ENCODE measurements around the gene INS. TPM values are rescaled to one million over a fixed set of nuclear protein-coding genes. Genes with fewer than 3 reads are reported as not detected.

INS gene
- total RNA-seq, 4 donors from 2014 or later: not detected

DNA sequence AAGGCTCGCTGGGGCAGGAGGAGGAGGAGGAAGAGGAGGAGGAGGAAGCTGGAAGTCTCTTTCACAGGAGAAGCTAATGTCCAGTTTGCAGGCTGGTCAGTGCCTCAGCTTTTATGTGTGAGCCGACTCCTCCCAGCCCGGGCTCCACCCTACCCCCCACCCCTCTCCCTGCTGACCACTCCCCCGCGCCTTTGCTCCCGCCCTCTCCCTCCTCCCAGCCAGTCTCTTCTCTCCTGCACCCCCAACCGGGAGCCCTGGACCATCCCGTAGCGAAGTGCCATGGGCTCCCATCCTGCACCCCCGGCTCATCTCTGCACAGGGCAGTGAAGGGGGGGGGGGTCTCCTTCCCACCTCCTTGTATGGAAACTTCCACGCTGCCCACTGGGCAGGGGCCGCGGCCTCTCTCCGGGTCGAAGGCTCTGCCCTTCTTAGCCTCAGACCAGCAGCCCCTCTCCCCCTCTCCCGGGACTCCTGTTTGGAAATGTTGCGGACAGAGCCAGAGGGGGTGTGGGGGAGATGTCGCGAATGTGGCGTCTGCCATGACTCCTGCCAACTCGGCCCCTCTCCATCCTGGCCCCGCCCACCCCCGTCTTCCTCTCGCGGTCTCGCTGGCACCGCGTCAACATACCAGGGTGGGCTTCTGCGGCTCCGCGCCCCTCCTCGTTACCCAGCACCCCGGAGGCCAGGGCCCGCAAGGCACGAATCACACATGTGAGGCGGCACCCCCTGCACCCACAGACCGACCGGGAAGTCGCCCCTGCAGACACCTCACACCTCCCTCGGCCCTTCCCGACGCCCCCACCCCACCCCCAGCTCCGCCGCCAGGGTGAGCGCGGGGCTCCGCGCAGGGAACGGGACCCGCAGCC is 23.6 kb downstream of the INS start:
- peaks cover 5 to 100% (median 38%) of the 10 kb centered on the region in 4 donors for H3K27me3 ChIP-seq
- H3K9me3 ChIP-seq: no peaks in the 10 kb centered on the region
- 2% methylated on average over 27 of the region's 50 CpGs for WGBS
- H3K27ac ChIP-seq (replicated peaks in 1 of 4): peak overlapping the region in 1 of 4 donors; percentile 44
- peak overlapping the region; percentile 46 to 57 (median 48) for H3K4me3 ChIP-seq
- intact Hi-C loops (cut with DNase I): no loop called here
- no peak for DNase-seq (ENCODE audit: extremely low spot score)
- peaks cover 0 to 8% (median 0%) of the 10 kb centered on the region in 4 donors for H3K36me3 ChIP-seq
- no peak for TF ChIP-seq EP300 (IDR thresholded peaks at IDR 0.05)
- TF ChIP-seq, protein P1, sequence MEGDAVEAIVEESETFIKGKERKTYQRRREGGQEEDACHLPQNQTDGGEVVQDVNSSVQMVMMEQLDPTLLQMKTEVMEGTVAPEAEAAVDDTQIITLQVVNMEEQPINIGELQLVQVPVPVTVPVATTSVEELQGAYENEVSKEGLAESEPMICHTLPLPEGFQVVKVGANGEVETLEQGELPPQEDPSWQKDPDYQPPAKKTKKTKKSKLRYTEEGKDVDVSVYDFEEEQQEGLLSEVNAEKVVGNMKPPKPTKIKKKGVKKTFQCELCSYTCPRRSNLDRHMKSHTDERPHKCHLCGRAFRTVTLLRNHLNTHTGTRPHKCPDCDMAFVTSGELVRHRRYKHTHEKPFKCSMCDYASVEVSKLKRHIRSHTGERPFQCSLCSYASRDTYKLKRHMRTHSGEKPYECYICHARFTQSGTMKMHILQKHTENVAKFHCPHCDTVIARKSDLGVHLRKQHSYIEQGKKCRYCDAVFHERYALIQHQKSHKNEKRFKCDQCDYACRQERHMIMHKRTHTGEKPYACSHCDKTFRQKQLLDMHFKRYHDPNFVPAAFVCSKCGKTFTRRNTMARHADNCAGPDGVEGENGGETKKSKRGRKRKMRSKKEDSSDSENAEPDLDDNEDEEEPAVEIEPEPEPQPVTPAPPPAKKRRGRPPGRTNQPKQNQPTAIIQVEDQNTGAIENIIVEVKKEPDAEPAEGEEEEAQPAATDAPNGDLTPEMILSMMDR (IDR thresholded peaks at IDR 0.05): no peak
- no peak for TF ChIP-seq POLR2AphosphoS5 (IDR thresholded peaks at IDR 0.05)
- TF ChIP-seq POLR2A (IDR thresholded peaks at IDR 0.05; ENCODE audit: low read depth): no peak
- H3K4me1 ChIP-seq: peaks cover 9 to 48% (median 43%) of the 10 kb centered on the region in 4 donors

DNA sequence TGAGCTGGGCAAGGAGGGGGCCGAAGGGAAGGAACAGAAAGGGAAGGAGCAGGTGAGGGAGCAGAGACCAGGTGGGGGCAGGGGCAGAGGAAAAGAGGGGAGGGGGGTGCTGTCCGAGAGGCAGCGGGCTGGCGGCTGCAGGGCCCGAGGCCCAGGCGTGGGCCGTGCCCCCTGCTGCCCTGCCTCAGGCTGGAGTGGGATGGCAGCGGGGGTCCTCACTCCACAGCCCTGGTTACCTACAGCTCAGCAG is 24.1 kb downstream of the INS start:
- Histone ChIP-seq H3K9me3 (no peaks in the 10 kb centered on the region), H3K4me1 (peaks cover 9 to 48% (median 43%) of the 10 kb centered on the region in 4 donors), H3K27me3 (peaks cover 5 to 100% (median 38%) of the 10 kb centered on the region in 4 donors), H3K4me3 (peak overlapping the region; percentile 46 to 57 (median 48)), H3K27ac (replicated peaks in 1 of 4) (no peak overlapping the region), H3K36me3 (peaks cover 0 to 8% (median 0%) of the 10 kb centered on the region in 4 donors)
- TF ChIP-seq, protein P1 (IDR thresholded peaks at IDR 0.05): no peak
- TF ChIP-seq POLR2AphosphoS5 (IDR thresholded peaks at IDR 0.05): no peak
- intact Hi-C loops (cut with DNase I): no loop called here
- DNase-seq (ENCODE audit: extremely low spot score): no peak
- 58% methylated on average over 8 of the region's 8 CpGs for WGBS

DNA sequence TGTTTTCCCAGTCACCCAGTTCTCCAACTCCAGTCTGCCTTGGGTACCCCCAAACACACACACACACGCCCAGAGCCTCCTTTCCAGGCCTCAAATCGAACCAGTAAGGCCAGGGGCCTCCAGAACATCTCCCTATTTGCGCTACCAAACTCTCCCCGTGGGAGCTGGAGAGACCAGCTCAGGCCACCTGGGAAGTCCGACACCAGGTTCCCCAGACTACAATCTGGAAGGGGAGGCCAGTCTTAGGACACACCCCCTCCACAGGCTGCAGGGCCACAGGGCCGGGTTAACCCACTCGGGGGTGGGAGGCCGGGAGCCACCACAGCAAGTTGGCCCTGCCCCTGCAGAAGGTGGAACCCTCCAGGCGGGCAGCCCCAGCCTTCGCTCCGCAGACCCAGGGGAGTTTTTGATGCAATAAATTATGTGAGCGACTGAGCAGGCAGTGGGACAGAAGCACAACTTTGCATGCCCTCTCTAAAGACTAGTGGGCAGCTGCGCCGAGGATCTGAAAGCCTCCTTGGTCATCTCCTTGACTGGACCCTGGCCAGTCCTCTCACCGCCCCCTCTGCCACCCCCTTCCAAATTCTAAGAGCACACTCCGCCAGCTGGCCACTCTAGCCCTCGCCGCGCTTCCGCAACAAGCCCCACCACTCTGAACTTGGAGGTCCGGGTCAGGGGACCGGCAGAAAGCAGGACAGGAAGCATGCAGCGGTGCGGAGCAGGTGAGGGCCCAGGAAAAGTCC is 24.6 kb downstream of the INS start:
- H3K36me3 ChIP-seq: peaks cover 0 to 8% (median 0%) of the 10 kb centered on the region in 4 donors
- peaks cover 9 to 48% (median 43%) of the 10 kb centered on the region in 4 donors for H3K4me1 ChIP-seq
- intact Hi-C loops (cut with DNase I): no loop called here
- peaks cover 5 to 99% (median 37%) of the 10 kb centered on the region in 4 donors for H3K27me3 ChIP-seq
- no peak for DNase-seq (ENCODE audit: extremely low spot score)
- peak overlapping the region; percentile 46 to 57 (median 48) for H3K4me3 ChIP-seq
- no peak overlapping the region for H3K27ac ChIP-seq (replicated peaks in 1 of 4)
- no peak for TF ChIP-seq EP300 (IDR thresholded peaks at IDR 0.05)
- TF ChIP-seq, protein P1 (IDR thresholded peaks at IDR 0.05): no peak
- no peak for TF ChIP-seq POLR2A (IDR thresholded peaks at IDR 0.05; ENCODE audit: low read depth)
- no peak for TF ChIP-seq POLR2AphosphoS5 (IDR thresholded peaks at IDR 0.05)
- 76% methylated on average over 18 of the region's 24 CpGs for WGBS
- no peaks in the 10 kb centered on the region for H3K9me3 ChIP-seq

DNA sequence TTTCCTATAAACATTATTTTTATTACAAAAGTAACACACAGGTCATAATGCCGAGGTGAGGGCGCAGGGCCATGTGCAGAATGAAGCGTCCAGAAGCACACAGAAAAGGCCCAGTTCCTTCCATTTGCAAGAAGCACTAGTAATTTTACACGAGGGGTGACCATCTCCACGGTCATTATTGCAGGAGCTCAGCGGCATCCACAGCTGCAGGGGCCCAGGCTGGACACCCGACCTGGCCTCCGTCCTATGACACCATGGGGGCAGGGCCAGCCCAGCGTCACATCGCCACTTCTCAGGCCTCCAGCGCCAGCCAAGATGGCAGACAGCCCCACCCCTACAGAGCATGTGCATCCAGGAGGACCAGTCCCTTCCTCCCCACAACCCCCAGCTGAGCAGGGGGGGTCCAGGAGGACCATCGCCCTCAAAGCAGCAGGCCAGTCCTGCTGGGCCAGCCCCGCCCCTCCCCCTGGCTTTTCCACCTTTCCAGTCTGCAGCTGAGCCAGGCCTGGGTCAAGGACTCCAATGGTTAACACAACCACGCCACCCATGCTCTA is 25.3 kb downstream of the INS start:
- TF ChIP-seq EP300 (IDR thresholded peaks at IDR 0.05): no peak
- TF ChIP-seq POLR2AphosphoS5 (IDR thresholded peaks at IDR 0.05): no peak
- TF ChIP-seq, protein P1 (IDR thresholded peaks at IDR 0.05): no peak
- no peak for TF ChIP-seq POLR2A (IDR thresholded peaks at IDR 0.05; ENCODE audit: low read depth)
- peaks cover 9 to 43% (median 40%) of the 10 kb centered on the region in 4 donors for H3K4me1 ChIP-seq
- H3K27ac ChIP-seq (replicated peaks in 1 of 4): no peak overlapping the region
- no peaks in the 10 kb centered on the region for H3K9me3 ChIP-seq
- peaks cover 5 to 99% (median 30%) of the 10 kb centered on the region in 4 donors for H3K27me3 ChIP-seq
- intact Hi-C loops (cut with DNase I): no loop called here
- no peak for DNase-seq (ENCODE audit: extremely low spot score)
- H3K4me3 ChIP-seq: no peak overlapping the region
- peaks cover 0 to 15% (median 0%) of the 10 kb centered on the region in 4 donors for H3K36me3 ChIP-seq
- 89% methylated on average over 8 of the region's 14 CpGs for WGBS

Data from esophagus muscularis mucosa (tissue), 4 donors.